ENCODE measurements around the gene KRT86.

KRT86 gene

DNA sequence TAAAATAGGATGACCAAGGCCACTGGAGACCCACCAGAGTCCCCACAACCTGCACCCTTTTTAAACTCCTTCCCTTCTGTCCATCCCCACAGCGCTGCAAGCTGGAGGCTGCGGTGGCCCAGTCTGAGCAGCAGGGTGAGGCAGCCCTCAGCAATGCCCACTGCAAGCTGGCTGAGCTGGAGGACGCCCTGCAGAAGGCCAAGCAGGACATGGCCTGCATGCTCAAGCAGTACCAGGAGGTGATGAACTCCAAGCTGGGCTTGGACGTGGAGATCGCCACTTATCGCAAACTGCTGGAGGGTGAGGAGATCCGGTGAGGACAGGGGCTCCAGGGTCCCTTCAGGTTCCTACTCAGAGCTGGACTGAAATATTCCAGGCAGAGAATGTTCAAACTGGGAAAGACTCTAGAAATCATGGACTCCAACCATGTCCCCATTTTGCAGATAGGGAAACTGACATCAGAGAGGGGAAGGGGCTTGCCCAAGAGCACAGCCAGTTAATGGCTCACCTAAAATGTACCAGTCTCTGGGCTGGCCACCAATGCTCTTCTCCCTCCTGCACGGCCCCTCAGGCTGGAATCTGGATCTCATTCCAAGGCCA, 75.7 kb downstream of the KRT86 start:
- Histone ChIP-seq H3K36me3 (no peaks in the 10 kb centered on the region), H3K9me3 (no peaks in the 10 kb centered on the region), H3K27me3 (no peaks in the 10 kb centered on the region), H3K27ac (no peak overlapping the region), H3K4me3 (no peak overlapping the region), H3K4me1 (peaks cover 0 to 28% (median 14%) of the 10 kb centered on the region in 4 donors)
- DNase-seq: peak in 1 of 2 donors; percentile 33
- TF ChIP-seq, protein P1, sequence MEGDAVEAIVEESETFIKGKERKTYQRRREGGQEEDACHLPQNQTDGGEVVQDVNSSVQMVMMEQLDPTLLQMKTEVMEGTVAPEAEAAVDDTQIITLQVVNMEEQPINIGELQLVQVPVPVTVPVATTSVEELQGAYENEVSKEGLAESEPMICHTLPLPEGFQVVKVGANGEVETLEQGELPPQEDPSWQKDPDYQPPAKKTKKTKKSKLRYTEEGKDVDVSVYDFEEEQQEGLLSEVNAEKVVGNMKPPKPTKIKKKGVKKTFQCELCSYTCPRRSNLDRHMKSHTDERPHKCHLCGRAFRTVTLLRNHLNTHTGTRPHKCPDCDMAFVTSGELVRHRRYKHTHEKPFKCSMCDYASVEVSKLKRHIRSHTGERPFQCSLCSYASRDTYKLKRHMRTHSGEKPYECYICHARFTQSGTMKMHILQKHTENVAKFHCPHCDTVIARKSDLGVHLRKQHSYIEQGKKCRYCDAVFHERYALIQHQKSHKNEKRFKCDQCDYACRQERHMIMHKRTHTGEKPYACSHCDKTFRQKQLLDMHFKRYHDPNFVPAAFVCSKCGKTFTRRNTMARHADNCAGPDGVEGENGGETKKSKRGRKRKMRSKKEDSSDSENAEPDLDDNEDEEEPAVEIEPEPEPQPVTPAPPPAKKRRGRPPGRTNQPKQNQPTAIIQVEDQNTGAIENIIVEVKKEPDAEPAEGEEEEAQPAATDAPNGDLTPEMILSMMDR (IDR thresholded peaks at IDR 0.05): no peak
- intact Hi-C loops (cut with DNase I; ENCODE audit: low total_unique reads): no loop called here

DNA sequence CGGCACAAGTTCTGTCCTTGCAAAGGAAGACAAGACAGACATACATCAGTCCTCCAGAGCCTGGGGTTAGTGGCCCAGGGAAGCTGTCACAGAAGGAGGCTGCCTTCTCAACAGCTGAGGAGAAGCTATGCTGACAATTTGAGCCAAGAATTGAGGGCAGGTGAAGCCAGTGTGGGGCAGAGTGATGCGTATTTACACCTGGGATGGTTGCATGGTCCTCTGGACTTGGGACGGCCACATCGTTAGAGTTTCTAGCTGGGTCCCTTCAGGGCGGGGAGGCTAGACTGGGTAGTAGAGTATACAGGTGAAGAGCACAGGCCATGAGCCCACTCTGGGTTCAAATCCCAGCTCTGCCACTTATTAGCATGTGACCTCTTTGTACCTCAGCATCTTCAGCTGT, 76.3 kb downstream of the KRT86 start:
- TF ChIP-seq, protein P1 (IDR thresholded peaks at IDR 0.05): no peak
- Histone ChIP-seq H3K4me1 (peaks cover 0 to 27% (median 14%) of the 10 kb centered on the region in 4 donors), H3K4me3 (no peak overlapping the region), H3K9me3 (no peaks in the 10 kb centered on the region), H3K36me3 (no peaks in the 10 kb centered on the region), H3K27ac (no peak overlapping the region), H3K27me3 (peaks cover 0 to under 1% of the 10 kb centered on the region in 2 donors)
- intact Hi-C loops (cut with DNase I; ENCODE audit: low total_unique reads): no loop called here
- peak in 1 of 2 donors; percentile 49 for DNase-seq

DNA sequence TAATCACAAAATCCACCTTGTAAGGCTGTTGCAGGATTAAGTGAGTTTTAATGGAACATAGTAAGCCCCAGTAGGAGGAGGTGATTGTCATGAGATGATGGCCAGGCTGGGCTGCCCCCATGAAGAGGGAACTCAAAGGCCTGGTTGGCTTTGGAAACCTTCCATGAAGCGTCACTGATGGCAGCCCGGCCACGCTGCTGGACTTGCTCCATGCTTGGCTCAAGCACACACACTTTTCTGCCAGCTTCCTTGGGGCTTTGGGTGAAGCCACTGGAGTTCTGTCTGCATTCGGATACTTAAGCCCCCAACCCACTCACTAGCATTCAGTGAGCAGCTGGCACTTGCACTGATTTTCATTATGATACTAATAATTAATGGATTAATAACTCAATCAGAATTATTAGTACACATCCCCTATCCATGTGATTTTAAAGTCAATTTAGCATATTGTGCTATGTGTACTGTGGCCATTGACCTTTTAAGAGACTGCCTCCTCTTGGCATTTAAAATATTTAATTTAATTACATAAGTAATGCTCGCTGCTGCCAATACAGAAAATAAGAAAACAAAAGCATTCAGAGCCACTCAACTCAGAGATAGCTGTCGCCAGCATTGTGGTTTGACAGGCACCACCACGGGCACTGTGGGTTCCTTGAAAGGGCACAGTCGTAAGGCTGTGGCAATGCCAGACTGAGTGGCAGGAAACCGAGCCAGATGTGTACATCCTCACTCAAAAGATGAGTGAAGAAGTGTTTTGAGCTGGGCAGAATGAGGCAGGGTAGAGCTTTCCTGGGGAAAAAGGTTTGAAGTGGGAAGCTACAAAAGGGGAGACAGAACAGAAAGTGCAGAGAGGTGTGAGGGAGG, 77.0 kb downstream of the KRT86 start:
- TF ChIP-seq, protein P1 (IDR thresholded peaks at IDR 0.05): no peak
- no peak overlapping the region for H3K4me3 ChIP-seq
- no peaks in the 10 kb centered on the region for H3K36me3 ChIP-seq
- DNase-seq: peak in 1 of 2 donors; percentile 80
- no peaks in the 10 kb centered on the region for H3K9me3 ChIP-seq
- no peak overlapping the region for H3K27ac ChIP-seq
- intact Hi-C loops (cut with DNase I; ENCODE audit: low total_unique reads): no loop called here
- H3K4me1 ChIP-seq: peaks cover 0 to 22% (median 11%) of the 10 kb centered on the region in 4 donors
- peaks cover 0 to 6% of the 10 kb centered on the region in 2 donors for H3K27me3 ChIP-seq

- no peaks in the 10 kb centered on the region for H3K9me3 ChIP-seq
- DNase-seq: peak in 1 of 2 donors; percentile 1
- H3K36me3 ChIP-seq: no peaks in the 10 kb centered on the region
- intact Hi-C loops (cut with DNase I; ENCODE audit: low total_unique reads): no loop called here
- H3K27ac ChIP-seq: no peak overlapping the region
- no peak overlapping the region for H3K4me3 ChIP-seq
- TF ChIP-seq, protein P1 (IDR thresholded peaks at IDR 0.05): no peak
- peaks cover 0 to 17% (median 9%) of the 10 kb centered on the region in 4 donors for H3K4me1 ChIP-seq
- H3K27me3 ChIP-seq: peaks cover 0 to 15% of the 10 kb centered on the region in 2 donors
Measured at GRCh38 chr12:52352951-52353350, 78.5 kb downstream of the KRT86 start.

GRCh38 chr12:52353766-52354165, 79.3 kb downstream of the KRT86 start:
- Histone ChIP-seq H3K9me3 (no peaks in the 10 kb centered on the region), H3K27me3 (peaks cover 0 to 20% of the 10 kb centered on the region in 2 donors), H3K27ac (no peak overlapping the region), H3K36me3 (no peaks in the 10 kb centered on the region), H3K4me3 (no peak overlapping the region), H3K4me1 (peaks cover 0 to 17% (median 9%) of the 10 kb centered on the region in 4 donors)
- intact Hi-C loops (cut with DNase I; ENCODE audit: low total_unique reads): no loop called here
- peak in 1 of 2 donors; percentile 44 for DNase-seq
- TF ChIP-seq, protein P1 (IDR thresholded peaks at IDR 0.05): no peak
